Body of pancreas (tissue), 4 donors: ENCODE measurements around the gene SLC12A6.

Experiments
- POLR2A ChIP-seq, 3 donors: fragments of 450-650 bp; IDR thresholded peaks; one replicate each; pipeline ENCODE4 v1.6.1; 2016; ENCODE audit warnings: antibody characterized with exemption in 3 of 3, mild to moderate bottlenecking in 2 of 3
- TF ChIP-seq, protein P1 (sequence below), 7 experiments: fragments of 450-650 bp in 4 of 7; fragments of 200-600 bp in 3 of 7; sonication (generic) in 3 of 7; IDR thresholded peaks; one replicate each; pipeline ENCODE4 v1.5.1; 2016 to 2019; ENCODE audit warnings: antibody characterized with exemption in 7 of 7

DNA sequence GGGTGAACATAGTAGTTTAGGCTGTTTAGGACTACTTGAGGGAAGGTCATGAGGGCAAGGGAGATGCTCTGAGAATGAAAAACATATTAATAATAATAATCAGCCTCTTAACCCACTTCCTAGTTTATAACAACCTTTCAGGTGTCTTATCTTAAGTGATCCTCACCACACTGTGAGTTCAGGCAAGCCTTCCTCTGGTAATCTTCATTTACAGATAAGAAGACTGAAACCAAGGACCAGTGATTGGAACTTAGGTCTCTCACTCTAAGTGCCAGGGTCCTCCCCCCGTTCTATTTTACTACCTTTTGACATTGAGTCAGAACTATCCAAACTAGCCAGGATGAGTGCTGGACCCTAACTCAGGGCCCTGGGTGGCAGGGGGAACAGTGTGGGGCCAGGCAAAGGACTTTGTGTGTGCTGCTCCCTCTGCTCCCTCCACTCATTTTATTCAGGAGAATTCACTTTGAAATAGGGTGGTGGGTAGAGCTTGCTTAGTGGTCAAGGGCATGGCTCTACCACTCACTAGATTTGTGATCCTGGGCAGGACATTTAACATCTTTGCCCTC, 11.2 kb upstream of the SLC12A6 start:
- TF ChIP-seq, protein P1, sequence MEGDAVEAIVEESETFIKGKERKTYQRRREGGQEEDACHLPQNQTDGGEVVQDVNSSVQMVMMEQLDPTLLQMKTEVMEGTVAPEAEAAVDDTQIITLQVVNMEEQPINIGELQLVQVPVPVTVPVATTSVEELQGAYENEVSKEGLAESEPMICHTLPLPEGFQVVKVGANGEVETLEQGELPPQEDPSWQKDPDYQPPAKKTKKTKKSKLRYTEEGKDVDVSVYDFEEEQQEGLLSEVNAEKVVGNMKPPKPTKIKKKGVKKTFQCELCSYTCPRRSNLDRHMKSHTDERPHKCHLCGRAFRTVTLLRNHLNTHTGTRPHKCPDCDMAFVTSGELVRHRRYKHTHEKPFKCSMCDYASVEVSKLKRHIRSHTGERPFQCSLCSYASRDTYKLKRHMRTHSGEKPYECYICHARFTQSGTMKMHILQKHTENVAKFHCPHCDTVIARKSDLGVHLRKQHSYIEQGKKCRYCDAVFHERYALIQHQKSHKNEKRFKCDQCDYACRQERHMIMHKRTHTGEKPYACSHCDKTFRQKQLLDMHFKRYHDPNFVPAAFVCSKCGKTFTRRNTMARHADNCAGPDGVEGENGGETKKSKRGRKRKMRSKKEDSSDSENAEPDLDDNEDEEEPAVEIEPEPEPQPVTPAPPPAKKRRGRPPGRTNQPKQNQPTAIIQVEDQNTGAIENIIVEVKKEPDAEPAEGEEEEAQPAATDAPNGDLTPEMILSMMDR (IDR thresholded peaks at IDR 0.05): no peak
- no peak for TF ChIP-seq POLR2A (IDR thresholded peaks at IDR 0.05)
